Esophagus muscularis mucosa (tissue), 4 donors: ENCODE results near the gene GABRA4.

Experiments
- EP300 ChIP-seq: sonication (generic); formaldehyde crosslinking; IDR thresholded peaks from one replicate; pipeline ENCODE4 v1.6.1; 2017; ENCODE audit warnings: antibody characterized with exemption
- POLR2A ChIP-seq: fragments of 450-650 bp; IDR thresholded peaks from one replicate; pipeline ENCODE4 v1.6.1; 2017; ENCODE audit warnings: antibody characterized with exemption, moderate library complexity, mild to moderate bottlenecking, low read depth
- POLR2AphosphoS5 ChIP-seq, 2 donors: sonication (generic); formaldehyde crosslinking; IDR thresholded peaks; one replicate each; pipeline ENCODE4 v1.6.1; 2017; ENCODE audit warnings: antibody characterized with exemption in 2 of 2
- TF ChIP-seq, protein P1 (sequence below), 3 experiments: fragments of 200-600 bp in 2 of 3; fragments of 450-650 bp in 1 of 3; sonication (generic) in 2 of 3; IDR thresholded peaks; one replicate each; pipeline ENCODE4 v1.5.1; 2017 to 2019; ENCODE audit warnings: antibody characterized with exemption in 3 of 3, mild to moderate bottlenecking in 2 of 3, moderate library complexity in 1 of 3

DNA sequence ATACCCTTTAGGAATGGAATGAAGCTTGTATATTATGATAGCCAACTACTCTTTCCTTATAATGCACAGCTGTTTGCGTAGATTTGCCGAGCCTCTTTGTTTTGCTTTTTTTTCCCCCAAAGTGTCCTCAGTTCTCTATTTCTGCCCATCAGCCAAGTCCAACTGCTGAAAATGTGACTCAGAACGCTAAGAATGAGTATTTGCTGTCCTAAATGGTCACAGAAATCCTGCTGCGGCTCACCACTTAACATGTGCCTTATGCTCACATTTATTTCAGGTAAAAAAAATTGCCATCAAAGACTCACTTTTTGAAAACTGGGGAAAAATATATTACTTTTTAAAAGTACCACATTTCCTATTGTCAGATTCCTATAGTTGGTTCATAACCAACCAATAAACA is 36.9 kb downstream of the GABRA4 start:
- TF ChIP-seq POLR2A (no peak), POLR2AphosphoS5 (IDR thresholded peaks at IDR 0.05) (no peak), EP300 (no peak)
- TF ChIP-seq, protein P1, sequence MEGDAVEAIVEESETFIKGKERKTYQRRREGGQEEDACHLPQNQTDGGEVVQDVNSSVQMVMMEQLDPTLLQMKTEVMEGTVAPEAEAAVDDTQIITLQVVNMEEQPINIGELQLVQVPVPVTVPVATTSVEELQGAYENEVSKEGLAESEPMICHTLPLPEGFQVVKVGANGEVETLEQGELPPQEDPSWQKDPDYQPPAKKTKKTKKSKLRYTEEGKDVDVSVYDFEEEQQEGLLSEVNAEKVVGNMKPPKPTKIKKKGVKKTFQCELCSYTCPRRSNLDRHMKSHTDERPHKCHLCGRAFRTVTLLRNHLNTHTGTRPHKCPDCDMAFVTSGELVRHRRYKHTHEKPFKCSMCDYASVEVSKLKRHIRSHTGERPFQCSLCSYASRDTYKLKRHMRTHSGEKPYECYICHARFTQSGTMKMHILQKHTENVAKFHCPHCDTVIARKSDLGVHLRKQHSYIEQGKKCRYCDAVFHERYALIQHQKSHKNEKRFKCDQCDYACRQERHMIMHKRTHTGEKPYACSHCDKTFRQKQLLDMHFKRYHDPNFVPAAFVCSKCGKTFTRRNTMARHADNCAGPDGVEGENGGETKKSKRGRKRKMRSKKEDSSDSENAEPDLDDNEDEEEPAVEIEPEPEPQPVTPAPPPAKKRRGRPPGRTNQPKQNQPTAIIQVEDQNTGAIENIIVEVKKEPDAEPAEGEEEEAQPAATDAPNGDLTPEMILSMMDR (IDR thresholded peaks at IDR 0.05), result no peak
